GM23338 (cell line): Measurements from ENCODE around the gene SLC9A3. TPM values are rescaled to one million over a fixed set of nuclear protein-coding genes. Genes with fewer than 3 reads are reported as not detected.

ENCODE experiments used
- ATAC-seq: fragments of 200-7000 bp; cut with Tn5 transposase; 3 replicates; pipeline ENCODE4 v1.9.1; 2020
- DNase-seq: peaks from one replicate; pipeline ENCODE4 v3.0.0-alpha.2; 2015; ENCODE audit warnings: low spot score
- H2AFZ ChIP-seq: fragments of 200-600 bp; sonication (generic); 2 replicates; pipeline ENCODE4 v1.8.0; 2016; ENCODE audit warnings: antibody characterized with exemption, mild to moderate bottlenecking, moderate library complexity
- H3F3A ChIP-seq: fragments of 200-600 bp; sonication (generic); replicated peaks from 2 replicates; pipeline ENCODE4 v1.8.0; 2017; ENCODE audit warnings: antibody characterized with exemption, mixed run types, low read depth
- H3K27ac ChIP-seq: fragments of 200-600 bp; sonication (generic); 2 replicates; pipeline ENCODE4 v1.6.1; 2016; ENCODE audit warnings: low read depth
- H3K27me3 ChIP-seq: fragments of 200-600 bp; sonication (generic); 2 replicates; pipeline ENCODE4 v1.8.0; 2016; ENCODE audit warnings: mild to moderate bottlenecking, mixed run types, moderate library complexity; ENCODE audit not compliant: insufficient read depth
- H3K36me3 ChIP-seq: fragments of 200-600 bp; sonication (generic); 2 replicates; pipeline ENCODE4 v1.8.0; 2016; ENCODE audit warnings: mild to moderate bottlenecking; ENCODE audit not compliant: insufficient read depth
- H3K4me1 ChIP-seq: fragments of 200-600 bp; sonication (generic); 2 replicates; pipeline ENCODE4 v1.8.0; 2016; ENCODE audit warnings: mild to moderate bottlenecking, moderate library complexity; ENCODE audit not compliant: insufficient read depth
- H3K4me2 ChIP-seq: fragments of 200-600 bp; sonication (generic); 2 replicates; pipeline ENCODE4 v1.7.1; 2017; ENCODE audit warnings: mixed run types
- H3K4me3 ChIP-seq: fragments of 200-600 bp; sonication (generic); 2 replicates; pipeline ENCODE4 v1.6.1; 2016; ENCODE audit warnings: mixed run types
- H3K79me2 ChIP-seq: fragments of 200-600 bp; sonication (generic); replicated peaks from 2 replicates; pipeline ENCODE4 v1.8.0; 2017; ENCODE audit warnings: mild to moderate bottlenecking; ENCODE audit not compliant: insufficient read depth
- H3K9me2 ChIP-seq: fragments of 200-600 bp; sonication (generic); 2 replicates; pipeline ENCODE4 v1.8.0; 2017; ENCODE audit not compliant: insufficient read depth
- H4K20me1 ChIP-seq: fragments of 200-600 bp; sonication (generic); replicated peaks from 2 replicates; pipeline ENCODE4 v1.8.0; 2017; ENCODE audit warnings: mild to moderate bottlenecking; ENCODE audit not compliant: insufficient read depth
- H3K27ac Mint-ChIP-seq: 2 replicates; pipeline ENCODE4 v1.8.0; 2020; ENCODE audit warnings: inconsistent platforms, mild to moderate bottlenecking, moderate library complexity, mixed read lengths
- H3K27me3 Mint-ChIP-seq: 3 replicates; pipeline ENCODE4 v1.8.0; 2022; ENCODE audit warnings: low read depth, mild to moderate bottlenecking, moderate library complexity, mixed read lengths, inconsistent platforms; ENCODE audit not compliant: insufficient read depth, poor library complexity
- H3K36me3 Mint-ChIP-seq: 3 replicates; pipeline ENCODE4 v1.8.0; 2021; ENCODE audit warnings: low read depth, mild to moderate bottlenecking, inconsistent platforms, moderate library complexity, mixed read lengths
- H3K4me1 Mint-ChIP-seq: 3 replicates; pipeline ENCODE4 v1.8.0; 2020; ENCODE audit warnings: mild to moderate bottlenecking, inconsistent platforms, mixed read lengths
- H3K4me3 Mint-ChIP-seq: 3 replicates; pipeline ENCODE4 v1.8.0; 2021; ENCODE audit warnings: moderate library complexity, mild to moderate bottlenecking, inconsistent platforms, mixed read lengths
- H3K9me3 Mint-ChIP-seq: 3 replicates; pipeline ENCODE4 v1.8.0; 2020; ENCODE audit warnings: moderate library complexity, mild to moderate bottlenecking, inconsistent platforms, mixed read lengths
- CREB1 ChIP-seq: fragments of 250-450 bp; sonication (Bioruptor Pico); IDR thresholded peaks from 2 replicates; pipeline ENCODE4 v1.5.0; 2020; ENCODE audit warnings: low read depth, mild to moderate bottlenecking, moderate library complexity
- EZH2phosphoT487 ChIP-seq: fragments of 200-600 bp; sonication (generic); IDR thresholded peaks from one replicate; pipeline ENCODE4 v1.8.1; 2018; ENCODE audit warnings: antibody characterized with exemption; ENCODE audit not compliant: unreplicated experiment
- JUNB ChIP-seq: IDR thresholded peaks from one replicate; pipeline ENCODE4 v1.6.1; 2016; ENCODE audit warnings: antibody characterized with exemption; ENCODE audit not compliant: unreplicated experiment
- REST ChIP-seq: IDR thresholded peaks from one replicate; pipeline ENCODE4 v1.6.1; 2018; ENCODE audit warnings: antibody characterized with exemption; ENCODE audit not compliant: unreplicated experiment
- STAT1 ChIP-seq: IDR thresholded peaks from one replicate; pipeline ENCODE4 v1.6.1; 2016; ENCODE audit warnings: antibody characterized with exemption; ENCODE audit not compliant: unreplicated experiment
- ZNF114 ChIP-seq: fragments of 250-450 bp; sonication (Bioruptor Pico); IDR thresholded peaks from 2 replicates; pipeline ENCODE4 v1.5.0; 2020; ENCODE audit warnings: mild to moderate bottlenecking, moderate library complexity
- polyA plus RNA-seq: library from polyadenylated mRNA; unstranded; fragments of >200 nt; fragmentation: Nextera tagmentation; extraction: Ambion mirVana; gene quantifications from 2 replicates; pipeline ENCODE4 v1.2.1, GENCODE V29; 2016
- total RNA-seq: library from RNA; depleted of rRNA; stranded (reverse); fragments of >200 nt; shearing (Covaris generic); gene quantifications from 2 replicates; pipeline ENCODE4 v1.2.3, GENCODE V29; 2014
- TF ChIP-seq, protein P1 (sequence below): IDR thresholded peaks from 2 replicates; pipeline ENCODE4 v1.6.1; 2016; ENCODE audit warnings: antibody characterized with exemption
- TF ChIP-seq, protein P2 (sequence below), 2 experiments: fragments of 200-600 bp in 1 of 2; sonication (generic) in 1 of 2; conservative IDR thresholded peaks; 2 replicates each; pipeline versions ENCODE4 v1.5.1 to v1.6.1; 2016 to 2017; ENCODE audit warnings: antibody characterized with exemption in 2 of 2, low read depth in 2 of 2, mild to moderate bottlenecking in 2 of 2, moderate library complexity in 1 of 2

The SLC9A3 gene
- total and polyA plus RNA-seq, 2 experiments from 2014 or later, result 0.39 to 3.1 TPM

DNA sequence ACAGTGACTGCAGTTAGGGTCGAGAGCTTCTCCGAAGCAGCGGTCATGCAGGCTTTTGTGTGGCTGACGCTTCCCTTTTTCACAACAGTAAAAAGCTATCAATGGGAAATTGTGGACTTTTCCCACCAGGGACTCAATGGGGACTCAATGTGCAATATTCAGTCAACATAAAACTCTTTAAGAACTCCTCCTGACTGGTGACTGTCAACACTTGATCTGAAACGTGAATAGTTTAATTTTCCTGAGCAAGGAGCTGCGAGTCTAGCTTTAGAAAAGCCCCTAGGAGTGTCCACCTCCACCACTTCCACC, 52.5 kb downstream of the SLC9A3 start (continued):
- TF ChIP-seq, protein P1, sequence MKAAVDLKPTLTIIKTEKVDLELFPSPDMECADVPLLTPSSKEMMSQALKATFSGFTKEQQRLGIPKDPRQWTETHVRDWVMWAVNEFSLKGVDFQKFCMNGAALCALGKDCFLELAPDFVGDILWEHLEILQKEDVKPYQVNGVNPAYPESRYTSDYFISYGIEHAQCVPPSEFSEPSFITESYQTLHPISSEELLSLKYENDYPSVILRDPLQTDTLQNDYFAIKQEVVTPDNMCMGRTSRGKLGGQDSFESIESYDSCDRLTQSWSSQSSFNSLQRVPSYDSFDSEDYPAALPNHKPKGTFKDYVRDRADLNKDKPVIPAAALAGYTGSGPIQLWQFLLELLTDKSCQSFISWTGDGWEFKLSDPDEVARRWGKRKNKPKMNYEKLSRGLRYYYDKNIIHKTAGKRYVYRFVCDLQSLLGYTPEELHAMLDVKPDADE, result no peak

GRCh38 chr5:470961-471749, 53.1 kb downstream of the SLC9A3 start:
- peaks cover 8% of the 10 kb centered on the region; the same call in 2 of the 3 replicates for H3K4me1 Mint-ChIP-seq
- Histone ChIP-seq H3K9me2 (no peaks in the 10 kb centered on the region), H3K36me3 (no peaks in the 10 kb centered on the region; the same call in 1 of the 2 replicates), H4K20me1 (peaks cover 9% of the 10 kb centered on the region; the same call in 1 of the 2 replicates), H3K4me3 (no peak overlapping the region; the same call in 1 of the 2 replicates), H3K27ac (no peak overlapping the region), H3K4me2 (no peak overlapping the region), H3F3A (no peaks in the 10 kb centered on the region), H2AFZ (no peak overlapping the region), H3K4me1 (no peaks in the 10 kb centered on the region), H3K27me3 (peaks cover 27% of the 10 kb centered on the region), H3K79me2 (no peaks in the 10 kb centered on the region)
- H3K27me3 Mint-ChIP-seq, result peaks cover 28% of the 10 kb centered on the region
- ATAC-seq, result no peak
- H3K4me3 Mint-ChIP-seq, result peak overlapping the region; percentile 52
- no peak overlapping the region for H3K27ac Mint-ChIP-seq
- H3K9me3 Mint-ChIP-seq, result no peaks in the 10 kb centered on the region
- TF ChIP-seq EZH2phosphoT487 (no peak), CREB1 (no peak), JUNB (no peak), ZNF114 (CRISPR knock-in tag) (no peak), STAT1 (no peak)
- TF ChIP-seq, protein P2, sequence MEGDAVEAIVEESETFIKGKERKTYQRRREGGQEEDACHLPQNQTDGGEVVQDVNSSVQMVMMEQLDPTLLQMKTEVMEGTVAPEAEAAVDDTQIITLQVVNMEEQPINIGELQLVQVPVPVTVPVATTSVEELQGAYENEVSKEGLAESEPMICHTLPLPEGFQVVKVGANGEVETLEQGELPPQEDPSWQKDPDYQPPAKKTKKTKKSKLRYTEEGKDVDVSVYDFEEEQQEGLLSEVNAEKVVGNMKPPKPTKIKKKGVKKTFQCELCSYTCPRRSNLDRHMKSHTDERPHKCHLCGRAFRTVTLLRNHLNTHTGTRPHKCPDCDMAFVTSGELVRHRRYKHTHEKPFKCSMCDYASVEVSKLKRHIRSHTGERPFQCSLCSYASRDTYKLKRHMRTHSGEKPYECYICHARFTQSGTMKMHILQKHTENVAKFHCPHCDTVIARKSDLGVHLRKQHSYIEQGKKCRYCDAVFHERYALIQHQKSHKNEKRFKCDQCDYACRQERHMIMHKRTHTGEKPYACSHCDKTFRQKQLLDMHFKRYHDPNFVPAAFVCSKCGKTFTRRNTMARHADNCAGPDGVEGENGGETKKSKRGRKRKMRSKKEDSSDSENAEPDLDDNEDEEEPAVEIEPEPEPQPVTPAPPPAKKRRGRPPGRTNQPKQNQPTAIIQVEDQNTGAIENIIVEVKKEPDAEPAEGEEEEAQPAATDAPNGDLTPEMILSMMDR (conservative IDR thresholded peaks at IDR 0.05; ENCODE audit: low read depth in 2 of 2), result no peak
- no peaks in the 10 kb centered on the region for H3K36me3 Mint-ChIP-seq
- no peak for DNase-seq

GRCh38 chr5:469752-470483, 54.3 kb downstream of the SLC9A3 start:
- no peak overlapping the region for H3K27ac Mint-ChIP-seq
- Histone ChIP-seq H3K4me2 (no peak overlapping the region), H3K4me3 (no peak overlapping the region), H3K9me2 (no peaks in the 10 kb centered on the region), H3F3A (no peaks in the 10 kb centered on the region), H2AFZ (no peak overlapping the region), H4K20me1 (peaks cover 9% of the 10 kb centered on the region; the same call in 1 of the 2 replicates), H3K4me1 (no peaks in the 10 kb centered on the region), H3K27ac (no peak overlapping the region), H3K27me3 (peaks cover 14% of the 10 kb centered on the region), H3K36me3 (no peaks in the 10 kb centered on the region; the same call in 1 of the 2 replicates), H3K79me2 (no peaks in the 10 kb centered on the region)
- no peaks in the 10 kb centered on the region for H3K36me3 Mint-ChIP-seq
- ATAC-seq, result no peak
- H3K4me3 Mint-ChIP-seq, result no peak overlapping the region
- H3K9me3 Mint-ChIP-seq, result no peaks in the 10 kb centered on the region
- DNase-seq, result no peak
- H3K27me3 Mint-ChIP-seq, result peaks cover 16% of the 10 kb centered on the region
- peaks cover 6% of the 10 kb centered on the region; the same call in 2 of the 3 replicates for H3K4me1 Mint-ChIP-seq
- TF ChIP-seq REST, result no peak
- TF ChIP-seq JUNB, result no peak
- TF ChIP-seq, protein P2 (conservative IDR thresholded peaks at IDR 0.05; ENCODE audit: low read depth in 2 of 2), result no peak
